DND-41 (cell line): Measurements from ENCODE around the gene ABLIM1.

Experiments used
- EZH2 ChIP-seq: IDR thresholded peaks from 3 replicates; pipeline ENCODE4 v1.6.1; 2012; ENCODE audit warnings: borderline replicate concordance, low read depth, mild to moderate bottlenecking, moderate library complexity, low read length, inconsistent platforms; ENCODE audit not compliant: severe bottlenecking
- TF ChIP-seq, protein P1 (sequence below): IDR thresholded peaks from 2 replicates; pipeline ENCODE4 v1.5.1; 2012; ENCODE audit warnings: borderline replicate concordance, low read length, moderate library complexity, mild to moderate bottlenecking; ENCODE audit not compliant: poor library complexity, severe bottlenecking; ENCODE audit errors: extremely low read depth

DNA sequence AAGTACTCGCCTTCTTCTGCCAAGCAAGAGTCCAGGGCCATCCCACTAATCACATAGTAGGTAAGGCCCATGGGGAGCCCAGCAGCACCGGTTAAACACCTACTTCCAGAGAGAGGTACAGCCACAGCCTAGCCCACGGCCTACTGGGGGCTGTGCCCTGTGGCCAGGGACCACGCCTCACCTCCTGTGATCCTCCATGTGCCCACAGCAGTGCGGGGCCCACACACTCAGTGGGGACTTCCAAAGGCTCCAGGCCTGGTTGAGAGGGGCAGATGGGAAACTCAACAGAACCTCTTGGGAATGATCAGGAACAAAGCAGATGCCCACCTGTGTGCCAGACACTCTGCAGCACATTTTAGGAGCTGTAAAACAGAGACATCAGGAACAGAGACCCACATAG lies 273.5 kb downstream of the ABLIM1 start:
- TF ChIP-seq EZH2 = no peak
- TF ChIP-seq, protein P1, sequence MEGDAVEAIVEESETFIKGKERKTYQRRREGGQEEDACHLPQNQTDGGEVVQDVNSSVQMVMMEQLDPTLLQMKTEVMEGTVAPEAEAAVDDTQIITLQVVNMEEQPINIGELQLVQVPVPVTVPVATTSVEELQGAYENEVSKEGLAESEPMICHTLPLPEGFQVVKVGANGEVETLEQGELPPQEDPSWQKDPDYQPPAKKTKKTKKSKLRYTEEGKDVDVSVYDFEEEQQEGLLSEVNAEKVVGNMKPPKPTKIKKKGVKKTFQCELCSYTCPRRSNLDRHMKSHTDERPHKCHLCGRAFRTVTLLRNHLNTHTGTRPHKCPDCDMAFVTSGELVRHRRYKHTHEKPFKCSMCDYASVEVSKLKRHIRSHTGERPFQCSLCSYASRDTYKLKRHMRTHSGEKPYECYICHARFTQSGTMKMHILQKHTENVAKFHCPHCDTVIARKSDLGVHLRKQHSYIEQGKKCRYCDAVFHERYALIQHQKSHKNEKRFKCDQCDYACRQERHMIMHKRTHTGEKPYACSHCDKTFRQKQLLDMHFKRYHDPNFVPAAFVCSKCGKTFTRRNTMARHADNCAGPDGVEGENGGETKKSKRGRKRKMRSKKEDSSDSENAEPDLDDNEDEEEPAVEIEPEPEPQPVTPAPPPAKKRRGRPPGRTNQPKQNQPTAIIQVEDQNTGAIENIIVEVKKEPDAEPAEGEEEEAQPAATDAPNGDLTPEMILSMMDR = no peak
